ENCODE data around the gene RRAGC. TPM values are rescaled to one million over a fixed set of nuclear protein-coding genes. Genes with fewer than 3 reads are reported as not detected.

The RRAGC gene
- total RNA-seq, 2 experiments from 2014 or later: 12.0 to 16.7 TPM

DNA sequence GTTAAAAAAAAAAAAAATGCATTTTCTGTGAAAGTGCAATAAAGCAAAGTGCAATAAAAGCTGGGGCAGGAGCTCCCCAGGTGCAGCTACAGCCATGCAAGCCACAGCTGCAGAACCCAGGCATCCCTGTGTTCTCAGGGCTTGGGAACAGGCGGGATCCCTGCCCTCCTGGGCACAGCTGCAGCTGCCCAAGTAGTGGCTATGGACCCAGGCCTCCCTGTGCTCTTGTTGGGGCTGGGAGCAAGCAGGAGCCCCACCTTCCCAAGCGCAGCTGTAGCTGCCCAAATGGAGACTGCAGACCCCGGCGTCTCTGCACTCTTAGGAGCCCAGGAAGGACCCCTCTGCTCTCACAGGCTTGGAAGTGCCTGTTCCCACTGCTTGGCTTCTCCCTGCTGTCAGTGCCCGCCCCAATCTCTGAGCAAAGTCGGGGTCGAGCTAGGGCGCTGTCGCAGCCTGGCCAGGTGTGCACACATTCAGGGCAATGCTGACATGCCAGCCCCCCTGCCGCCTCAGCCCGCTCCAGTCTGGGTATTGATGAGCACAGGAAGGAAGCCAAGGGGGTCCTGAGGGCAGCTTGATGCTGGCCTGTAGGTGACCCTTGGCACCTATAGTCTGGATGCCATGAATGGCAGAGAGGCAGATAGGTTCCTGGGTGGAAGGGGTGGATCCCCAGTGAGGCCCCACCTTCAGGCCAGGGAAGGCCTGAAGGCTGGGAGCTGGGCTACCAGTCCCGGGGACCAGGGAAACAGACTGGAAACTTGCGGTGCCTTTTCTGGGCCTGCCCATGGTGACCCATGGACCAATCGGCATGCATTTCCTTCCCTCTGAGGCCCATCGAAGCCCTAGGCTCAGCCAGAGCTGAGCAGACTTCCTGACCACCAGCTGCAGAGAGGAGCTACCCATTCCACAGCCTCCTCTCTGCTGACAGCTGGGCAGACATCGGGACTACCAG is 58.6 kb downstream of the RRAGC start:
- Mint-ChIP-seq H3K4me3 (no peak overlapping the region), H3K36me3 (no peaks in the 10 kb centered on the region), H3K27ac (no peak overlapping the region), H3K27me3 (peaks cover 71% of the 10 kb centered on the region), H3K9me3 (ENCODE audit: low read depth) (no peaks in the 10 kb centered on the region), H3K4me1 (peaks cover 5% of the 10 kb centered on the region)
- DNase-seq (no peak), ATAC-seq (no peak)
- CTCF ChIA-PET: interaction anchor here (0.9 to 2.1 kb wide), 3 partner anchors 18 to 34 kb away, joined by 3 to 4 read pairs (median 4); no protein-coding TSS in a partner anchor

DNA sequence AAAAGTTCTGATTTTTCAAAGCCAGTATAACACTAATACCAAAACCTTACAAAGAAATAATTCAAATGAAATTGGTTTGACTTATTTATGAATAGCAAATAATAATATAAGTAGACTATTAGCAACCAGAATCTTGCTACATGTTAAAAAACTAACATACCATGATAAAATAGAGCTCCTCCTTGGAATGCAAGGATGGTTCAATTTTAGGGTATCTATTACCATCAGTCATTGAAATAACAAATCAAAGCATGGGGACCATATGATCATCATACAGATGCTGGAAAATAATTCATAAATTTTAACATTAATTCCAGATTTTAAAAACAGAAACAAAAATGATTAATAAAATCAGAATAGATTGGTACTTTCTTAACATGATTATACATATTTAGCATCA is 66.3 kb downstream of the RRAGC start:
- ATAC-seq (no peak), DNase-seq (no peak)
- H3K9me3 Mint-ChIP-seq (ENCODE audit: low read depth): no peaks in the 10 kb centered on the region
- no peak overlapping the region for H3K4me3 Mint-ChIP-seq
- no peaks in the 10 kb centered on the region for H3K36me3 Mint-ChIP-seq
- CTCF ChIA-PET: no interaction called here
- no peak overlapping the region for H3K27ac Mint-ChIP-seq
- H3K4me1 Mint-ChIP-seq: no peaks in the 10 kb centered on the region
- H3K27me3 Mint-ChIP-seq: peaks cover 71% of the 10 kb centered on the region

DNA sequence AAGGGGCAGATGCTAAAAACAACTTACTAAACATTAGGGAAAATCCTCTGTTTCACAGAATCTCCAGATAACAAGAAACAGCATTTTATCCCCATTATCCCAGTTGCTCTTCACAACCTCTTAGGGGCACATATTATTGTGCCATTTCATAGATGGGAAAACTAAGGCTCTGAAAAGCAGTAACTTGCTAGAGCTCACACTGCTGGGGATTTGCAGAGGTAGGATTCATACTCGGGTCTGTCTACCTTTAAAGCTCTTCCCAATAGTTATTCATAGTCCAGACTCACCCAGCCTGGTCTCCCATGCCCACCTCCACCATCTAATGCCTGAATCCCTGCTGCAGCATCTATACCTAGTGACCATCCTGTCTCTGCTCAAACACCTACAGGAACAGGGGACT is 67.7 kb downstream of the RRAGC start:
- ATAC-seq (no peak), DNase-seq (no peak)
- Mint-ChIP-seq H3K4me3 (no peak overlapping the region), H3K36me3 (no peaks in the 10 kb centered on the region), H3K4me1 (no peaks in the 10 kb centered on the region), H3K27me3 (peaks cover 71% of the 10 kb centered on the region), H3K27ac (no peak overlapping the region), H3K9me3 (ENCODE audit: low read depth) (no peaks in the 10 kb centered on the region)
- CTCF ChIA-PET: no interaction called here

DNA sequence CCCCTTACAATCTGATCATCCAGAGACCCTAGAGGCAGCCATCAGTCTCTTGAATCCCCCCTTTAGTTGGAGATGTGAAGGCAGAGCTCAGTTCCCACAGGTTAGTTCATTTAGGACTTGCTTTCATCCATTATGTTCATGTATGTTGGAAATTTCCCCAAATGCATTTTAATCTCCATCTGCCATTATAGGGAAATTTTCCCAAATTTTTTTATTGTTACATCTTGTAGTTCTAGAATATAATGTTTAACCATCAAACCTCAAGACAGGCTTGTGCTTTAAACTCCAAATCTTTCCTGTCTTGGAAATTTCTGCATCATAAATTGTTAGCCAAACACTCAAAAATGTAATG is 68.4 kb downstream of the RRAGC start:
- Mint-ChIP-seq H3K9me3 (ENCODE audit: low read depth) (no peaks in the 10 kb centered on the region), H3K36me3 (no peaks in the 10 kb centered on the region), H3K27me3 (peaks cover 67% of the 10 kb centered on the region), H3K4me1 (no peaks in the 10 kb centered on the region), H3K4me3 (no peak overlapping the region), H3K27ac (no peak overlapping the region)
- CTCF ChIA-PET: no interaction called here
- ATAC-seq (no peak), DNase-seq (no peak)

DNA sequence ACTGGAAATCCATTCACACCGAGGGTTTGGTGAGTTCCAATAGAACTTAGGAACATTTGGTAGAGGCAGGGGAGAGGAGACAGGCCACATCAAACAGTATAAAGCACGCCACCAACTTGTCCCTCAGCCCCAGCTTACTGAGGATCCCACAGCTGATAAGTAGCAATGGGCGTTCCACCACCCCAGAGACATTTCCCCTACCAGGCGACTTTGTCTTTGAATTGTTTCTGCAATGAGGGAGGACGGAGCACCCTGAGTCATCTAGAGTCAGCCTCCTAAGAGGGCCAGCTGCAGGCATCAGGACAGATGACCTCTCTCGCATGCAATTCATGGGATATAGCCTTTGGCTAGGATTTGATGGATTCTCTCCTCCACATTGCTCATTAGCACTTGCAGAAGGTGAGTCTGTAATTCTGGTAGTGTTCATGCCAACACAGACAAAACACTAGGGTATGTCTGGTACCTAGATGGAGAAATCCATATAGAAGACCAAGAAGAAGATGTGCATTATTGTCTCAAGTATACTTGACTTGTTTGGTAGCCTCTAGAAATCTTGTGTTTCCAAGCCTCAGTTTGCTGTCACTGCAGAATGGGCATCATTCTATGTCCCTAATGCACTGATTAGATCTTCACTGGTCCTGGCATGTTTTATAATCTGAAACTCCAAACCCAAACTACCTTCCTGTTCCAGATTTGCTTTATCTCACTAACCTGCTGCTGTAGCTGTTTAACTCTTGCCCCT is 69.0 kb downstream of the RRAGC start:
- CTCF ChIA-PET: no interaction called here

GRCh38 chr1:38789498-38790169 is 69.9 kb downstream of the RRAGC start:
- no peak for ATAC-seq
- Mint-ChIP-seq H3K4me3 (no peak overlapping the region), H3K4me1 (no peaks in the 10 kb centered on the region), H3K27ac (no peak overlapping the region), H3K27me3 (peaks cover 71% of the 10 kb centered on the region), H3K9me3 (ENCODE audit: low read depth) (no peaks in the 10 kb centered on the region), H3K36me3 (no peaks in the 10 kb centered on the region)
- CTCF ChIA-PET: no interaction called here
- no peak for DNase-seq

More for the DNA sequence above, 69.0 kb downstream of the RRAGC start:
- Mint-ChIP-seq H3K27ac (no peak overlapping the region), H3K4me1 (no peaks in the 10 kb centered on the region), H3K36me3 (no peaks in the 10 kb centered on the region), H3K4me3 (no peak overlapping the region), H3K9me3 (ENCODE audit: low read depth) (no peaks in the 10 kb centered on the region), H3K27me3 (peaks cover 66% of the 10 kb centered on the region)
- DNase-seq (no peak), ATAC-seq (no peak)

DNA sequence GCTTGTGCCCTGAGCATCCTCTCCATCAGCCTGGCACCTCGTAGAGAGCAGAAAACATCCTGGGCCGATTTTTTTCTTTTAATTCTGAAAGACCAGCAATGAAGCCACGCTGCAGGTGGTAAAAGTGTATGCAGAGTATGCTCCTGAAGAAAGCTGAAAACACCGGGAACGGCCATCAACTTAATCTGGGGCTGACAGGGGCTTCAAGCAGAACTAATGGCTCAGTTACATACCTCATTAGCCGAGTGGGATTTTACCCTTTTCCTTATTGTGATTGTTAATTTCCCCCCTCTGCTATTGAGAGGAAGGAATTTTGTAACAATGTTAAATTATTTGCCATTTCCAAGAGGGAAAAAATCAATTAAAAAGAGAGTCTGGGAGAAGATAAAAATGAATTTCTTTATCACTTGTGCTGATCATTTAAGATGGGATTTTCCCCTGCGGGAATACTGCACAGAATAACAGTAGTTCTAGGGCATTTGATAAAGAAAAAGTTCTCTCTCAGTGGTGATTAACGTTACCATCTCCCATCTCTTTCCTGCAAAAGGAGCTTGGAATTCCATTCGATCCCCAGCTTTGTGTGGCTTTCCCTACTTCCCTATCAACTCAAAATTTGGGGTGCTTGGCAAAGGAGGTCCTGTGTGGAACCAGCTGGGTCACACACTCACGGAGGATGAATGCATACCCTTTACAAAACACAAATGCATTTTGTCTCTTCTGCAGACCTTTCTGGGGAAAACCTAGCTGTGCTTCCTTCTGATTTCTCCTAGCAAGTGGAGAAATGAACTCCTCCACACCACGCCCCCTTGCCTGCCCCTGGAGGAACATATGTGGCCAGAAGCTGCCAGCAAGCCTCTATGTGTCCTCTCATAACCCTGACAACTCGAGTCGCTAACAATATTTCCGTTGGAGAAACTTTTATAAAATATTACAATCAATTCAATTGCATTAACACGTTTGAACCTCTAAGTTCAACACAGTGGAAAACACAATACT is 70.9 kb downstream of the RRAGC start:
- H3K36me3 Mint-ChIP-seq: no peaks in the 10 kb centered on the region
- no peaks in the 10 kb centered on the region for H3K9me3 Mint-ChIP-seq (ENCODE audit: low read depth)
- H3K27me3 Mint-ChIP-seq: peaks cover 74% of the 10 kb centered on the region
- H3K4me3 Mint-ChIP-seq: no peak overlapping the region
- no peaks in the 10 kb centered on the region for H3K4me1 Mint-ChIP-seq
- no peak overlapping the region for H3K27ac Mint-ChIP-seq
- ATAC-seq: no peak
- CTCF ChIA-PET: no interaction called here
- no peak for DNase-seq

Other genes with a start within 250 kb of the RRAGC start
- gene MYCBP, start 13.6 kb upstream of the RRAGC start, total RNA-seq: 10 to 100 TPM; 45.0 to 45.3 TPM
- gene GJA9, start 21.8 kb upstream of the RRAGC start, total RNA-seq: not detected
- not detected for gene RHBDL2, start 82.1 kb upstream of the RRAGC start, total RNA-seq
- gene AKIRIN1, start 131.5 kb upstream of the RRAGC start, total RNA-seq: 10 to 100 TPM; 47.0 to 59.1 TPM
- gene NDUFS5, start 166.6 kb upstream of the RRAGC start, total RNA-seq: 100 to 1,000 TPM; 122 to 142 TPM

All from activated CD8-positive, alpha-beta memory T cell treated with anti-CD3 and anti-CD28 coated beads, Interleukin-2, amount 10 ng/mL, durations not matched to agents 7 days and 5 days (primary cell).